Ovary (tissue), 3 donors: Measurements from ENCODE around the gene HDAC1.

Source experiments
- EP300 ChIP-seq: sonication (generic); formaldehyde crosslinking; IDR thresholded peaks from one replicate; pipeline ENCODE4 v1.6.1; 2017; ENCODE audit warnings: antibody characterized with exemption
- POLR2A ChIP-seq: fragments of 450-650 bp; IDR thresholded peaks from one replicate; pipeline ENCODE4 v1.6.1; 2017; ENCODE audit warnings: antibody characterized with exemption, mild to moderate bottlenecking, moderate library complexity
- TF ChIP-seq, protein P1 (sequence below), 3 donors: fragments of 450-650 bp in 2 of 3; fragments of 200-600 bp in 1 of 3; IDR thresholded peaks; one replicate each; pipeline versions ENCODE4 v1.5.1 to v1.8.0; 2016 to 2022; ENCODE audit warnings: antibody characterized with exemption in 3 of 3, mild to moderate bottlenecking in 1 of 3
- donor health status: DM: no; HTN: no; CAD: no.

DNA sequence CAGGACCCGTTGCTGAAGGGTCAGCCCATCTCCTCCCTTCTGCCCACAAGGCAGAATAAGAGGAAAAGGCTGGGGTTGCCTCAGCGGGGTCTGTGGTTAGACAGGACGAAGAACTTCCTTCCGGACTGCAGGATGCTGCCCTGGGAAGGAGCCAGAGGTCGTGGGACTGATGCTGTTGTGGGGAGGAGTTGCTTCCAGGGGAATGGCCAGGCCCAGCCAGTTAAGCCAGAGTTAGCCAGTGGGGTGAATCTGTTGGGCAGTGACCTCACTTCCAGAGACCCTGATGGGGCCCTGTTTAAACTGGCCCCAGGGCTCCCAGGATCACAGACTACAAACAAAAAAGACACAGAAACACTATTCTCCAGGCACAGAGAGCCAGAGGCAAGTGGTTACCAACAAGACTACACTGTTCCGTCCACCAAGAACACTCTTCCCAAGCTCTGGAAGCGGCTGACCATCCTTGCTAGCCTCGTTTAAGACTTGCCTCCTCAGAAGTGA lies 57.4 kb downstream of the HDAC1 start:
- no peak for TF ChIP-seq POLR2A
- TF ChIP-seq, protein P1, sequence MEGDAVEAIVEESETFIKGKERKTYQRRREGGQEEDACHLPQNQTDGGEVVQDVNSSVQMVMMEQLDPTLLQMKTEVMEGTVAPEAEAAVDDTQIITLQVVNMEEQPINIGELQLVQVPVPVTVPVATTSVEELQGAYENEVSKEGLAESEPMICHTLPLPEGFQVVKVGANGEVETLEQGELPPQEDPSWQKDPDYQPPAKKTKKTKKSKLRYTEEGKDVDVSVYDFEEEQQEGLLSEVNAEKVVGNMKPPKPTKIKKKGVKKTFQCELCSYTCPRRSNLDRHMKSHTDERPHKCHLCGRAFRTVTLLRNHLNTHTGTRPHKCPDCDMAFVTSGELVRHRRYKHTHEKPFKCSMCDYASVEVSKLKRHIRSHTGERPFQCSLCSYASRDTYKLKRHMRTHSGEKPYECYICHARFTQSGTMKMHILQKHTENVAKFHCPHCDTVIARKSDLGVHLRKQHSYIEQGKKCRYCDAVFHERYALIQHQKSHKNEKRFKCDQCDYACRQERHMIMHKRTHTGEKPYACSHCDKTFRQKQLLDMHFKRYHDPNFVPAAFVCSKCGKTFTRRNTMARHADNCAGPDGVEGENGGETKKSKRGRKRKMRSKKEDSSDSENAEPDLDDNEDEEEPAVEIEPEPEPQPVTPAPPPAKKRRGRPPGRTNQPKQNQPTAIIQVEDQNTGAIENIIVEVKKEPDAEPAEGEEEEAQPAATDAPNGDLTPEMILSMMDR (IDR thresholded peaks at IDR 0.05) = no peak
- TF ChIP-seq EP300 = no peak
